ENCODE data around the gene ARSJ.

The ARSJ gene

DNA sequence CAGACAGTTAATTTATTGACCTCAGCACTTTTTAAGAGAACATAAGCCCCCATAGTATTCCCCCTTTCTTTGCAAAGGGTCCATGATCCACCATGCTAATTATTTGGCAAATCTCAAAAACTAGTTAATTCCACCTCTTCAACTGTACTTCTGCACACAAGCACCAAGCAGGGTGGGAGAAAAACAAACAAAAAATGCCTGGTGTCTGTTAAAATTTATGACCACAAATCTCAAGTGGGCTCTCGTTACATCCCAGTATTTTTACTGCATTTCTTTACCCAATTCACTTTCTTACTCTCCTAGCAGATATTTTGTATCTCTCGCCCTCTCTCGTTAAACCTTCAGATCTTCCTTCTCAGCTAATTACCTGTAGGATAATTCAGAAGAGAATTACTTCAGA is 6.1 kb downstream of the ARSJ start:
- no peak overlapping the region for H3K27ac ChIP-seq (ENCODE audit: low read depth, low read length)
- no peaks in the 10 kb centered on the region for H3K36me3 ChIP-seq (ENCODE audit: control insufficient read depth, low read length)
- H3K9me3 ChIP-seq (ENCODE audit: control insufficient read depth, insufficient read depth, low read length): no peaks in the 10 kb centered on the region
- H3K4me2 ChIP-seq (ENCODE audit: low read length): no peak overlapping the region
- H3K27me3 ChIP-seq (ENCODE audit: control insufficient read depth, low read length): no peaks in the 10 kb centered on the region
- H3K9me2 ChIP-seq (replicated peaks; ENCODE audit: control insufficient read depth, low read length): no peaks in the 10 kb centered on the region
- H3K4me1 ChIP-seq (ENCODE audit: control insufficient read depth, low read length): no peaks in the 10 kb centered on the region
- no peak overlapping the region for H3K4me3 ChIP-seq (ENCODE audit: low read length)
- no peaks in the 10 kb centered on the region for H3F3A ChIP-seq (ENCODE audit: control insufficient read depth, insufficient read depth)
- no peaks in the 10 kb centered on the region for H3K79me2 ChIP-seq (ENCODE audit: control insufficient read depth, low read length)
- TF ChIP-seq EZH2phosphoT487 (IDR thresholded peaks at IDR 0.05; ENCODE audit: borderline replicate concordance, low read length): no peak
- TF ChIP-seq, protein P1, sequence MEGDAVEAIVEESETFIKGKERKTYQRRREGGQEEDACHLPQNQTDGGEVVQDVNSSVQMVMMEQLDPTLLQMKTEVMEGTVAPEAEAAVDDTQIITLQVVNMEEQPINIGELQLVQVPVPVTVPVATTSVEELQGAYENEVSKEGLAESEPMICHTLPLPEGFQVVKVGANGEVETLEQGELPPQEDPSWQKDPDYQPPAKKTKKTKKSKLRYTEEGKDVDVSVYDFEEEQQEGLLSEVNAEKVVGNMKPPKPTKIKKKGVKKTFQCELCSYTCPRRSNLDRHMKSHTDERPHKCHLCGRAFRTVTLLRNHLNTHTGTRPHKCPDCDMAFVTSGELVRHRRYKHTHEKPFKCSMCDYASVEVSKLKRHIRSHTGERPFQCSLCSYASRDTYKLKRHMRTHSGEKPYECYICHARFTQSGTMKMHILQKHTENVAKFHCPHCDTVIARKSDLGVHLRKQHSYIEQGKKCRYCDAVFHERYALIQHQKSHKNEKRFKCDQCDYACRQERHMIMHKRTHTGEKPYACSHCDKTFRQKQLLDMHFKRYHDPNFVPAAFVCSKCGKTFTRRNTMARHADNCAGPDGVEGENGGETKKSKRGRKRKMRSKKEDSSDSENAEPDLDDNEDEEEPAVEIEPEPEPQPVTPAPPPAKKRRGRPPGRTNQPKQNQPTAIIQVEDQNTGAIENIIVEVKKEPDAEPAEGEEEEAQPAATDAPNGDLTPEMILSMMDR (IDR thresholded peaks at IDR 0.05; ENCODE audit: low read depth, low read length, poor library complexity, severe bottlenecking): no peak
- H4K20me1 ChIP-seq (ENCODE audit: control insufficient read depth, insufficient read depth, low read depth, low read length): no peaks in the 10 kb centered on the region

DNA sequence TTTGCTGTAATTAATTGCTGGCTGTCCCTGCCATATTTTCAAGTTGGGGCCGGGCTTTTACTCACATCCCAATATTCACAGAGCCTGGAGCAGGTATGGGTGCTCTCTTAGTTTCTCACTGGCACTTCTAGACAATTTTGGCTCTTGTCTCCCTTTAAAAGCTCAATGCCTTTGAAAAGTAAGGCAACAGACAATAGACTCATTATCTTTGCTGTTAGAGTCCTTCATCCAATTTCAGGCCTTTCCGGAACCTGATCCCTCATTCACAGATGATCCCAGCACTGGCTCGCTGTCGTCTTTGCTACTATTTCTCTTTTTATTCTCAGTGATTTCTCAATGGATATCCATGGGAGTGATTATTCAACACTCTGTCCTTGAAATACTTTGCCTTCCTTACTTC is 6.7 kb downstream of the ARSJ start:
- H3K36me3 ChIP-seq (ENCODE audit: control insufficient read depth, low read length): no peaks in the 10 kb centered on the region
- H3K27me3 ChIP-seq (ENCODE audit: control insufficient read depth, low read length): no peaks in the 10 kb centered on the region
- no peak overlapping the region for H3K4me3 ChIP-seq (ENCODE audit: low read length)
- H3K4me2 ChIP-seq (ENCODE audit: low read length): no peak overlapping the region
- H4K20me1 ChIP-seq (ENCODE audit: control insufficient read depth, insufficient read depth, low read depth, low read length): no peaks in the 10 kb centered on the region
- H3K9me3 ChIP-seq (ENCODE audit: control insufficient read depth, insufficient read depth, low read length): no peaks in the 10 kb centered on the region
- H3K4me1 ChIP-seq (ENCODE audit: control insufficient read depth, low read length): no peaks in the 10 kb centered on the region
- no peak for TF ChIP-seq EZH2phosphoT487 (IDR thresholded peaks at IDR 0.05; ENCODE audit: borderline replicate concordance, low read length)
- TF ChIP-seq, protein P1 (IDR thresholded peaks at IDR 0.05; ENCODE audit: low read depth, low read length, poor library complexity, severe bottlenecking): no peak
- H3K79me2 ChIP-seq (ENCODE audit: control insufficient read depth, low read length): no peaks in the 10 kb centered on the region
- no peaks in the 10 kb centered on the region for H3K9me2 ChIP-seq (replicated peaks; ENCODE audit: control insufficient read depth, low read length)
- H3K27ac ChIP-seq (ENCODE audit: low read depth, low read length): no peak overlapping the region
- H3F3A ChIP-seq (ENCODE audit: control insufficient read depth, insufficient read depth): no peaks in the 10 kb centered on the region

DNA sequence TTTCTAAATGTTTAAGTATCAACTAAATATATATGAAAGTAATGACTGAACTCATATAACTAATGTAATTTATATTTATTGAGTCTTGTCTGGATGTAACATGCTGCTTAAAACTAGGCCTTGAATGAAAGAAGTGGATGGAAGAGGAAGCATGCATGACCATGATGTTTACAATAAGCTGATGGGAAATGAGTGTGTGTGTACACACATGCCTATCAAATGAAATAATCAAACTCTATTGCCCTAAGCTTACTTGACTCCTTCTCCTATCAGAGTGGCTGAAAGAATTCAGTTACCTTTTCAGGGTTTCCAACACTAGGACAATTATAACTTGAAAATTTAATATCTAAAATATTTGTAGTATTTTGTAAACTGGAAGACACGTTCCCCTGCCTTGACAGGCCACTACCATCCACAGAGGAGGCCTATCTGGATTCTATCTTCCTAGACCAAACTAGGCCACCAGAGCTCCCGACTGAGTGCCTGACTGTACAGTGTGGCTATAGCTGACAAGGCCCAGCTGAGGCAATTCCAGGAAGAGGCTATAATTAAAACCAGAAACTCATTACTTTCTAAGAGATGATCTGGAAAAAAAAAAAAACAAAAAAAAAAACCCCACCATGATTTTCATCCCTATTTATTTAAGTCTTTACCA is 7.6 kb downstream of the ARSJ start:
- no peaks in the 10 kb centered on the region for H3K4me1 ChIP-seq (ENCODE audit: control insufficient read depth, low read length)
- no peak overlapping the region for H3K27ac ChIP-seq (ENCODE audit: low read depth, low read length)
- H3F3A ChIP-seq (ENCODE audit: control insufficient read depth, insufficient read depth): no peaks in the 10 kb centered on the region
- no peaks in the 10 kb centered on the region for H3K9me3 ChIP-seq (ENCODE audit: control insufficient read depth, insufficient read depth, low read length)
- no peaks in the 10 kb centered on the region for H3K36me3 ChIP-seq (ENCODE audit: control insufficient read depth, low read length)
- no peaks in the 10 kb centered on the region for H3K9me2 ChIP-seq (replicated peaks; ENCODE audit: control insufficient read depth, low read length)
- no peak overlapping the region for H3K4me3 ChIP-seq (ENCODE audit: low read length)
- no peaks in the 10 kb centered on the region for H3K79me2 ChIP-seq (ENCODE audit: control insufficient read depth, low read length)
- no peak for TF ChIP-seq EZH2phosphoT487 (IDR thresholded peaks at IDR 0.05; ENCODE audit: borderline replicate concordance, low read length)
- no peaks in the 10 kb centered on the region for H3K27me3 ChIP-seq (ENCODE audit: control insufficient read depth, low read length)
- no peaks in the 10 kb centered on the region for H4K20me1 ChIP-seq (ENCODE audit: control insufficient read depth, insufficient read depth, low read depth, low read length)
- no peak overlapping the region for H3K4me2 ChIP-seq (ENCODE audit: low read length)

DNA sequence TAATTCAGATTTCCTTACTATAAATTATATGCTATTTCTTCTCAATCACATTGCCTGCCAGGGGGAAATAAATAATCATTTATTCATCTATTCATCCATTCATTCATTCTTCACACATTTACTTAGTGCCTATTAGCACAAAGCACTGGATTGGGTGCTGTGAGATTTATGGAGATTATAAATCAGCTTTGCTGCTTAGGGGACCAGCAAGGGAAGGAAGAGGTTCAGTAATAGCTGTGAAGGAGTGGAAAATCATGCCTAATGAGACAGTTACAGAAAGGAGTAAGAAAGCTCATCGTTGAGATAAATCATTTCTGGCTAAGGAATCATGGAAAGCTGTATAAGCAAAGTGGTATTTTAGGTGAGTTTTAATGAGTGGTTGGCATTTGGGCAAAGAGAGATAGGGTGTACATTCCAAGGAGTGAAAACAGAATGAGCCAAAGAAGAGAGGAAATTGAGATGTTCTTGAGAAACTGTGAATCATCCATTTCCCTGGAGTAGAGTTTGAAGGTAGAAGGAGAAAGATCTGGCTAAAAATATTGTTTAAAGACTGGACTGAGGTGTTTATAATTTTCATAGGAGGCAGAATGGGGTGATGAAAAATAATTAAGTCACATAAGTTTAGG is 9.6 kb downstream of the ARSJ start:
- Histone ChIP-seq H3K9me3 (ENCODE audit: control insufficient read depth, insufficient read depth, low read length) (no peaks in the 10 kb centered on the region), H3K36me3 (ENCODE audit: control insufficient read depth, low read length) (no peaks in the 10 kb centered on the region), H3K9me2 (replicated peaks; ENCODE audit: control insufficient read depth, low read length) (no peaks in the 10 kb centered on the region), H4K20me1 (ENCODE audit: control insufficient read depth, insufficient read depth, low read depth, low read length) (no peaks in the 10 kb centered on the region), H3K79me2 (ENCODE audit: control insufficient read depth, low read length) (no peaks in the 10 kb centered on the region), H3K4me3 (ENCODE audit: low read length) (no peak overlapping the region), H3K27ac (ENCODE audit: low read depth, low read length) (no peak overlapping the region), H3K4me1 (ENCODE audit: control insufficient read depth, low read length) (no peaks in the 10 kb centered on the region), H3K27me3 (ENCODE audit: control insufficient read depth, low read length) (no peaks in the 10 kb centered on the region), H3F3A (ENCODE audit: control insufficient read depth, insufficient read depth) (no peaks in the 10 kb centered on the region), H3K4me2 (ENCODE audit: low read length) (no peak overlapping the region)
- TF ChIP-seq, protein P1 (IDR thresholded peaks at IDR 0.05; ENCODE audit: low read depth, low read length, poor library complexity, severe bottlenecking): no peak
- no peak for TF ChIP-seq EZH2phosphoT487 (IDR thresholded peaks at IDR 0.05; ENCODE audit: borderline replicate concordance, low read length)

Measured in DOHH2 (cell line).